Vagina (tissue), 2 donors: ENCODE results near the gene PRM3.

Experiments
- CTCF ChIP-seq, 3 experiments: fragments of 450-650 bp in 2 of 3; fragments of 200-600 bp in 1 of 3; sonication (generic) in 1 of 3; IDR thresholded peaks; one replicate each; pipeline ENCODE4 v1.5.1; 2017 to 2019; ENCODE audit warnings: antibody characterized with exemption in 3 of 3, mild to moderate bottlenecking in 2 of 3, moderate library complexity in 2 of 3
- POLR2AphosphoS5 ChIP-seq, 2 donors: sonication (generic); formaldehyde crosslinking; IDR thresholded peaks; one replicate each; pipeline ENCODE4 v1.9.0; 2017; ENCODE audit warnings: antibody characterized with exemption in 2 of 2, mild to moderate bottlenecking in 2 of 2, low read depth in 1 of 2; ENCODE audit not compliant: insufficient read depth in 1 of 2

DNA sequence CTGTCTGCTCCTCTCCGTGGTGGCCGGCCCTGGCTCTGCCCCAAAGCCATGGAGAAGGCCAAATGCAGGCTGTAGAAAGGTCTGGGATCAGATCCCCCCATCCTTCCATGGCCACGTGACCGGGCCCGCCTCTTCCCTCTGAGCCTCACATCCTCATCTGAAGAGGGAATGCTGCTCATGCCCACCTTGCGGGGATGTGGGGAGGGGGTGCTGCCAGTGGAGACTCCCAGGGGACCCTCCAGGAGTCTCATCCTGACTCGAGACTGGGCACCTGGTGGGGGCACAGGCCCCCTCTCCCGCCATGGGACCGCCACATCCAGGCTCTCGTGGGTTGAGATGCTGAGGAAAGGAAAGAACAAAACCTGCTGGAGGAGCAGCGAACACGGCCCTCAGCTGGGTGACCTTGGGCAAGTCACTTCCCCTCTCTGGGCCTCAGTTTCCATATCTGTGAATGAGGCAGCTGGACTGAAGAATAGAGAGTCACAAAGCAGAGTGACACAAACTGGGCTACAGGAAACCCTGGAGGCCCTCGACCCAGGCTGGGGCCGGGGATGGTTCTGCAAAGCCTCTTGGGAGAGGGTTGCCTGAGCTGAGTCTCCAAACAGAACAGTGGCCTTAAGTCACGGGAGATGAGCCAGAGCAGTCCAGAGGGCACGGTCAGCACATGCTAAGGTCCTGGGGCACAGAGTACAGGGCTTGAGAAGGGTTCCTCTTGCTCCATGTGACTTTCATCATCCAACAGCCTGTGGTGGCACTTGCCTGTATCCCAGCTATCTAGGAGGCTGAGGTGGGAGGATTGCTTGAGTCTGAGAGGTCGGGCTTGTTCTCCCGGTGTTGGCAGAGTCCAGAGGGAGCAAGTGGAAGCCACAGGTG is 47.5 kb downstream of the PRM3 start:
- no peak for TF ChIP-seq POLR2AphosphoS5 (IDR thresholded peaks at IDR 0.05; ENCODE audit: insufficient read depth in 1 of 2, low read depth in 1 of 2)
- no peak for TF ChIP-seq CTCF (IDR thresholded peaks at IDR 0.05)
